Skeletal muscle satellite cell (primary cell): ENCODE data around the gene SYNE1.
A peak's percentile ranks its signal among the peaks of the same experiment; 100 is the strongest.
"Not testable (repeated sequence)": the region's sequence is repeated elsewhere in the genome, so short reads cannot be mapped to it uniquely, and the experiment has no call there.

Experiments
- H3K27me3 ChIP-seq: 2 replicates; pipeline ENCODE4 v1.7.0; 2013; ENCODE audit warnings: low read length; ENCODE audit not compliant: control insufficient read depth, insufficient read depth
- H3K36me3 ChIP-seq: 2 replicates; pipeline ENCODE4 v1.7.0; 2013; ENCODE audit warnings: mild to moderate bottlenecking, control low read depth, low read length; ENCODE audit not compliant: insufficient read depth
- H3K4me1 ChIP-seq: 2 replicates; pipeline ENCODE4 v1.7.0; 2013; ENCODE audit warnings: low read length; ENCODE audit not compliant: control insufficient read depth, insufficient read depth
- H3K4me2 ChIP-seq: 2 replicates; pipeline ENCODE4 v1.7.0; 2013; ENCODE audit warnings: mild to moderate bottlenecking, low read length
- H3K4me3 ChIP-seq: 2 replicates; pipeline ENCODE4 v1.7.0; 2013; ENCODE audit warnings: low read length
- H3K9ac ChIP-seq: 2 replicates; pipeline ENCODE4 v1.7.0; 2013; ENCODE audit warnings: mild to moderate bottlenecking, low read depth, low read length, moderate library complexity
- H3K9me3 ChIP-seq: replicated peaks from 2 replicates; pipeline ENCODE4 v1.7.0; 2013; ENCODE audit warnings: mild to moderate bottlenecking, control low read depth, low read length

Gene SYNE1

GRCh38 chr6:152646732-152647131 lies 9.6 kb upstream of the SYNE1 start:
- H3K36me3 ChIP-seq, H3K4me3 ChIP-seq, H3K4me2 ChIP-seq, H3K4me1 ChIP-seq, H3K9me3 ChIP-seq, H3K9ac ChIP-seq, H3K27me3 ChIP-seq: not testable (repeated sequence)

DNA sequence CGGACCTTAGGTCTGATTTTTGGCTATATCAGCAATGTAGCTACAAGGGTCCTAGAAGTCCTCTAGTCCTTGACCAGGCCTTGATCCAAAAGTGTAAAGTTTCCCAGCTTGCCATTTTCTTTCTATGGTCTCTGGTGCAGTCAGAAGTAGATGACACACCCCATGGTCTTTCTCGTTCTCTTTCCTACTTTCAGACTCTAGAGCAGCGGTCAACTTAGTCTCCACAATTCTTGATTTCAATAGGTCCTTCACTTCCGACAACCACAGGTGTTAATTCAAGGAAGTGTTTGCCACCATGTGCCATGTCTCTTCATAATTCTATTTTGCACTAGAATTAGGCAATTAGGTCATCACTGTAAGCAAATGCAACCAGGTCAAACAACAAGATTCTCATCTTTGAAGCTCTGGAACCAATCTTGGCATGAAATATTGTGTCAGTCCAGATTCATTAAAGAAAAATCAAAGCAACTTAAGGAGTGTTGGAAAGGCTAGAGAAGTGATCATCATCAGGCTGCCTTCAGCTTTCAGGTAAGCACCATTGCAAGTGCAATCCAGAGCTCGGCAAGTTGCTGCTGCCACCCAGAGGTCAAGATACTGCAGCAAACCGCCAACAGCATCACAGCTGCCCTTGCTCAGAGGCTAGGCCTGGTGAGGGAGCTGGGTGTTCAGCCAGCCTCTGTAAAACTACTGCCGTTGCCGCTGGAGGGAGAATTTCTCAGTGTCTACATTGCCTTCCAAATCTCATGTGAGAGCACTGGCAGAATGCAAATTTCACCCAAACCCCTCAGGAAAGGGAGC lies 5.6 kb upstream of the SYNE1 start:
- Histone ChIP-seq H3K36me3 (no peaks in the 10 kb centered on the region), H3K4me3 (no peak overlapping the region), H3K4me2 (no peak overlapping the region), H3K27me3 (no peaks in the 10 kb centered on the region), H3K9ac (no peak overlapping the region), H3K4me1 (no peaks in the 10 kb centered on the region), H3K9me3 (no peaks in the 10 kb centered on the region)

- H3K9me3 ChIP-seq: no peaks in the 10 kb centered on the region
- peak overlapping the region; percentile 39 for H3K9ac ChIP-seq
- no peaks in the 10 kb centered on the region for H3K27me3 ChIP-seq
- H3K4me2 ChIP-seq: peak overlapping the region; percentile 95
- peak overlapping the region; percentile 82 for H3K4me3 ChIP-seq
- H3K4me1 ChIP-seq: peaks cover 7% of the 10 kb centered on the region
- no peaks in the 10 kb centered on the region for H3K36me3 ChIP-seq
Observed at GRCh38 chr6:152636609-152637295, 410 bp downstream of the SYNE1 start.

DNA sequence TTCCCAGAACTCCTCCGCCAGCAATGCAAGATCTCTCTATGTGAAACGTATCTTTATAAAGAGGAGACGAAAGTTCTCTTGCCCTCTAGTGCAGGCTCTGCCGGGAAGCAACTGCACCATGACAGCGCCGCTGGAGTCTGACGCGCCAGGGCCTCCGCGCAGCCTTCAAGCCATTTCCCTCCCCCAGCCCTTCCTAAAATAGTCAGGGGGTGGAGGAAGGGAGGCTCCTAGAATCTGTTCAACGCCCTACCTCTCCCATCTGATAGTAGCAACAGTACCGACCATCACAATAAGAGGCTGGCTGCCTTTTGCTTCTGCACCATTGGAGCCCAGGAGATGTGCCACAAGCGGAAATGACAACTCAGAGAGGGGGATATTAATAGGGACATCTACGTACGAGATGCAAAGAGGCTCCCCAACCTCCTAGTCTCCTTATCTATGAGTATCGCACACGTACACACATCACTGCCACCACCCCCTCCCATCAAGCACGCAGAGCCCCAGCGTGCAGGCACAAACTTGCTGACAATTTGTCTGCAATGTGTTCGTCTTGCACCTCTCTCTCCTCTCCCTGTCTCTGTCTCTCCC lies 1.0 kb downstream of the SYNE1 start:
- Histone ChIP-seq H3K36me3 (no peaks in the 10 kb centered on the region), H3K9ac (peak overlapping the region; percentile 39), H3K4me1 (peaks cover 7% of the 10 kb centered on the region), H3K9me3 (no peaks in the 10 kb centered on the region), H3K4me2 (peak overlapping the region; percentile 95), H3K27me3 (no peaks in the 10 kb centered on the region), H3K4me3 (peak overlapping the region; percentile 82)

DNA sequence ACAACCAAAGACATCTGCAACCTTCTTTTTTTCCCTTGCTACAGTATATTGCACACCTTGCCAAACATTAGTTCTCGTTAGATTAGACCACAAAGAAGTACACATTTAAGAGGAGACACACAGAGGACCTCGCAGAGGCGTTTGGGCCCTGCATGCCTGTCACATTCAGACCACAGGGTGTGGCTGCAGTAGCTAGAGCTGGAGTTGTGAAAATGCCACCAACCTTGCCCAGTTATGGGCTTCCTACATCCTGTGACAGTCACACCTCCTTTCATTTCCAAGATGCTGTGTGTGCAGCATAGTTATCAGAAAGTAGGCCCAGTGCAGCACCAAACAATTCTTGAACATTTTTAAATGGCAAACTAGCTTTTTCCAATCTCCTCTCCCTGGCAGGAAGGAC lies 2.4 kb downstream of the SYNE1 start:
- no peak overlapping the region for H3K4me2 ChIP-seq
- H3K9me3 ChIP-seq: no peaks in the 10 kb centered on the region
- no peaks in the 10 kb centered on the region for H3K27me3 ChIP-seq
- no peak overlapping the region for H3K4me3 ChIP-seq
- H3K4me1 ChIP-seq: peaks cover 7% of the 10 kb centered on the region
- H3K36me3 ChIP-seq: no peaks in the 10 kb centered on the region
- H3K9ac ChIP-seq: no peak overlapping the region

GRCh38 chr6:152632121-152632782 lies 4.9 kb downstream of the SYNE1 start:
- Histone ChIP-seq H3K4me2 (no peak overlapping the region), H3K9me3 (no peaks in the 10 kb centered on the region), H3K9ac (no peak overlapping the region), H3K27me3 (no peaks in the 10 kb centered on the region), H3K36me3 (no peaks in the 10 kb centered on the region), H3K4me1 (peaks cover 7% of the 10 kb centered on the region), H3K4me3 (no peak overlapping the region)

- no peaks in the 10 kb centered on the region for H3K9me3 ChIP-seq
- no peaks in the 10 kb centered on the region for H3K27me3 ChIP-seq
- no peaks in the 10 kb centered on the region for H3K36me3 ChIP-seq
- peaks cover 7% of the 10 kb centered on the region for H3K4me1 ChIP-seq
- no peak overlapping the region for H3K4me3 ChIP-seq
- no peak overlapping the region for H3K9ac ChIP-seq
- no peak overlapping the region for H3K4me2 ChIP-seq
Observed at GRCh38 chr6:152631376-152631775, 5.8 kb downstream of the SYNE1 start.

GRCh38 chr6:152630832-152631231 lies 6.3 kb downstream of the SYNE1 start:
- no peak overlapping the region for H3K9ac ChIP-seq
- H3K36me3 ChIP-seq: no peaks in the 10 kb centered on the region
- no peaks in the 10 kb centered on the region for H3K9me3 ChIP-seq
- H3K4me1 ChIP-seq: peaks cover 4% of the 10 kb centered on the region
- H3K4me2 ChIP-seq: no peak overlapping the region
- no peak overlapping the region for H3K4me3 ChIP-seq
- no peaks in the 10 kb centered on the region for H3K27me3 ChIP-seq

GRCh38 chr6:152625213-152625612 lies 11.9 kb downstream of the SYNE1 start:
- H3K4me3 ChIP-seq: no peak overlapping the region
- H3K9me3 ChIP-seq: no peaks in the 10 kb centered on the region
- H3K4me2 ChIP-seq: no peak overlapping the region
- no peaks in the 10 kb centered on the region for H3K4me1 ChIP-seq
- no peaks in the 10 kb centered on the region for H3K27me3 ChIP-seq
- no peak overlapping the region for H3K9ac ChIP-seq
- H3K36me3 ChIP-seq: no peaks in the 10 kb centered on the region

- not testable (repeated sequence) for H3K36me3 ChIP-seq, H3K4me1 ChIP-seq, H3K9me3 ChIP-seq, H3K27me3 ChIP-seq, H3K4me2 ChIP-seq, H3K4me3 ChIP-seq, H3K9ac ChIP-seq
Observed at GRCh38 chr6:152614776-152615175, 22.4 kb downstream of the SYNE1 start.

GRCh38 chr6:152609125-152609670 lies 28.0 kb downstream of the SYNE1 start:
- Histone ChIP-seq H3K27me3 (no peaks in the 10 kb centered on the region), H3K4me2 (no peak overlapping the region), H3K4me1 (peaks cover 5% of the 10 kb centered on the region), H3K36me3 (no peaks in the 10 kb centered on the region), H3K4me3 (no peak overlapping the region), H3K9ac (no peak overlapping the region), H3K9me3 (no peaks in the 10 kb centered on the region)
